GM12873 (cell line): ENCODE measurements around the gene DEPDC5.

ENCODE experiments used
- CTCF ChIP-seq: IDR thresholded peaks from 2 replicates; pipeline ENCODE4 v1.5.1; 2012; ENCODE audit warnings: low read depth, mild to moderate bottlenecking, moderate library complexity, low read length, control low read depth; ENCODE audit not compliant: insufficient read depth; ENCODE audit errors: missing control alignments

The DEPDC5 gene

DNA sequence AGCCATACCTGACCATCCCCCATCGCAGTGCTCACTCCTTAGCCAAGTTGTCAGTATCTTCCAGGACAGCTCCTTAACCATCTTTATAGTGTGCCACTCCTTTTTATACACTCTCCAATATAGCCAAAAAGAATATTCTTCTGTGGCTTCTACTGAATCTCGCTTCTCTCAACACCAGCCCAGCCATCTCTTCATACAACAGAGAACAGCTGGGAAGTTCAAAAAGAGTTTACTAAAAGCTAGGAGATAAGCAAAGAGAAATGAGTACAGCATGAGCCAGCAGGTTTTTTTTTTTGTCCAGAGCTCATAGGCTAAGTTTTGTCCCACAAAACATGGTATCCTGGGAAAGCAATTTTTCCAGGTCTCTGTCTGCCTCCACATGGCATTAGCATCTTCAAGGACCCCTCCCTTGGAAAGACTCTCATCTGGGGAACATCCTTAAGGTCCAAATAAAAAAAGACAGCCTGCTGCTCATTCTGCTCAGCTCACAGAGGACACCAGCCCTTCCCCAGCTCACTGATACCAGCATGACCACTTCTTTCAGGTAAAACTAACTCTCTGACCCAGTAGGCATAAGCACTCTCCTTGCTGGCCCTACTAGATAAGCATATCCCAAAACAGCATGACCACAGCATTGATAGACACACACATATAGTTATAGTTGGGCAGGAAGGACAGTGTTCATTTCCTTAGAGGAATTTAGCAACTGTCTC lies 141.7 kb downstream of the DEPDC5 start:
- no peak for TF ChIP-seq CTCF

- TF ChIP-seq CTCF = no peak
These were observed 142.7 kb downstream of the DEPDC5 start for GRCh38 chr22:31896472-31896871.

- no peak for TF ChIP-seq CTCF
These were observed 144.3 kb downstream of the DEPDC5 start for GRCh38 chr22:31897842-31898805.

DNA sequence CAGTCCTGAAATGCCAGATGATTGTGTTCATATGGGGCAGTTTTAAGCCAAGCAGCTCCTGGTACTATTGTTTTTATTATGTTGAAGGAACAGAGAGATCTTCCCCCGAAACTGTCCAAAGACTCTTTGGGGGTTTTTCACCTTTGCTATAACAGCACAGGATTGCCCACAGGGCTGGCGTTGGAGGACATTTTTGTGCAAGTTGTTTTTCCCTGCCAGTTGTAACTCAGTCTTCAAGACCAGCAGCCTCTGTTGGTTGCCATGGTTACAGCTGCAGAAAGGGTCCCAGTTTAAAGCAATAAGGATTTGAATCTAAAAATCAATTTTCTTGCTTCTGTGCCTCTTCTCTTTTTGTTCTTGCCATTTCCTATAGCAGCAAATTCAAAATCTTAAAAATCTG lies 145.1 kb downstream of the DEPDC5 start:
- no peak for TF ChIP-seq CTCF

GRCh38 chr22:31899669-31900068 lies 145.8 kb downstream of the DEPDC5 start:
- TF ChIP-seq CTCF = no peak

GRCh38 chr22:31901388-31902137 lies 147.7 kb downstream of the DEPDC5 start:
- no peak for TF ChIP-seq CTCF

- TF ChIP-seq CTCF = no peak
These were observed 150.8 kb downstream of the DEPDC5 start for GRCh38 chr22:31904651-31905050.
